Measurements from ENCODE around the gene ITGAL. TPM values are rescaled to one million over a fixed set of nuclear protein-coding genes. Genes with fewer than 3 reads are reported as not detected.

ITGAL gene
- total and polyA plus RNA-seq, 2 of the 13 experiments (the other 11 are each of a cell fraction or from before 2014, with no cell fraction given) = 0.86 to 1.2 TPM

GRCh38 chr16:30571445-30572322 is 99.1 kb downstream of the ITGAL start, which contains the start of gene ZNF688:
Gene ZNF688 (minus strand): TSS chr16:30571714. CDS start chr16:30571629, 85 bp downstream.
- Histone ChIP-seq H2AFZ (ENCODE audit: low read length) (peak within 1 kb of the TSS; percentile 50), H4K20me1 (ENCODE audit: insufficient read depth, low read length) (no peaks in the 10 kb centered on the region), H3K4me1 (ENCODE audit: insufficient read depth, low read length) (peaks cover 71% of the 10 kb centered on the region), H3K4me3 (replicated peaks in 1 of 3; ENCODE audit: insufficient read depth in 1 of 3, low read depth in 2 of 3, low read length in 3 of 3) (peak within 1 kb of the TSS; percentile 89 to 97 (median 93)), H3K27me3 (ENCODE audit: control insufficient read depth in 1 of 2, insufficient read depth in 2 of 2, low read length in 2 of 2) (no peaks in the 10 kb centered on the region), H3K9me3 (ENCODE audit: low read length) (no peaks in the 10 kb centered on the region), H3K9ac (ENCODE audit: insufficient read depth, low read depth, low read length) (peak within 1 kb of the TSS; percentile 93), H3K4me2 (ENCODE audit: low read depth, low read length) (peak within 1 kb of the TSS; percentile 94), H3K27ac (ENCODE audit: extremely low read length, insufficient read depth, low read length) (peak within 1 kb of the TSS; percentile 89), H3K36me3 (replicated peaks in 1 of 2; ENCODE audit: control insufficient read depth in 1 of 2, insufficient read depth in 2 of 2, low read length in 2 of 2) (no peaks in the 10 kb centered on the region), H3K79me2 (ENCODE audit: insufficient read depth, low read length) (peaks cover 2% of the 10 kb centered on the region)
- BruUV-seq (replicated peaks) = TSS peak; percentile 74
- DNase-seq (ENCODE audit: low spot score) (peak; percentile 93), FAIRE-seq (peak; percentile 94), ATAC-seq (peak; percentile 89)
- in situ Hi-C loops (cut with HindIII; ENCODE audit: extremely low pct_ligation_motif_present, low pct_unique_long_range_greater_than_20kb) = loop anchor here (5.0 kb wide), 1 partner anchor 51 kb away; no protein-coding TSS in a partner anchor
- ChIA-PET POLR2A (interaction anchor here (0.7 to 3.3 kb wide), 23 partner anchors 13 to 176 kb away, joined by 3 to 73 read pairs (median 4); partner anchors contain the start of genes DCTPP1, FBRS, ZNF48 and ZNF689), CTCF (ENCODE audit: low intra/inter-chr PET ratio, low total read pairs) (no interaction called here)
- intact Hi-C loops (cut with micrococcal nuclease; ENCODE audit: unreplicated experiment) = loop anchor here (1.0 to 2.0 kb wide), 3 partner anchors 13 to 39 kb away; partner anchors contain the start of genes ZNF689 and ZNF764
- whole genome bisulfite sequencing (ENCODE audit: low lambda C conversion rate) = under 1% methylated on average over 33 of the region's 67 CpGs
- TF ChIP-seq ZNF44 (CRISPR knock-in tag; IDR thresholded peaks at IDR 0.05) = no peak
- peak; percentile 87 for TF ChIP-seq MTERF4 (CRISPR knock-in tag; IDR thresholded peaks at IDR 0.05)
- TF ChIP-seq THAP9 (CRISPR knock-in tag; IDR thresholded peaks at IDR 0.05; ENCODE audit: borderline replicate concordance) = peak; percentile 94
- no peak for TF ChIP-seq HOXA9 (CRISPR knock-in tag; IDR thresholded peaks at IDR 0.05; ENCODE audit: borderline replicate concordance)
- TF ChIP-seq ZNF331 (CRISPR knock-in tag; IDR thresholded peaks at IDR 0.05) = peak; percentile 53; the same call in 1 of the 2 replicates
- no peak for TF ChIP-seq ZSCAN22 (CRISPR knock-in tag; IDR thresholded peaks at IDR 0.05)
- TF ChIP-seq ZNF546 (CRISPR knock-in tag; conservative IDR thresholded peaks at IDR 0.05) = 0 out of 2 replicates have a peak, but pooled peaks have one; percentile 60
- peak; percentile 78 for TF ChIP-seq PHF8 (CRISPR knock-in tag; IDR thresholded peaks at IDR 0.05)
- TF ChIP-seq HMG20B (CRISPR knock-in tag; conservative IDR thresholded peaks at IDR 0.05) = no peak
- peak; percentile 43; the same call in 1 of the 2 replicates for TF ChIP-seq ZSCAN9 (CRISPR knock-in tag; IDR thresholded peaks at IDR 0.05; ENCODE audit: borderline replicate concordance)
- TF ChIP-seq SP4 (CRISPR knock-in tag; IDR thresholded peaks at IDR 0.05) = peak; percentile 87
- TF ChIP-seq ZNF746 (CRISPR knock-in tag; IDR thresholded peaks at IDR 0.05) = peak; percentile 83
- TF ChIP-seq ZNF839 (CRISPR knock-in tag; IDR thresholded peaks at IDR 0.05; ENCODE audit: borderline replicate concordance) = no peak
- no peak; the same call in 1 of the 2 replicates for TF ChIP-seq PPARG (CRISPR knock-in tag; conservative IDR thresholded peaks at IDR 0.05)
- no peak for TF ChIP-seq MLXIP (CRISPR knock-in tag; IDR thresholded peaks at IDR 0.05; ENCODE audit: borderline replicate concordance)
- peak; percentile 58; the same call in 1 of the 2 replicates for TF ChIP-seq ZNF441 (CRISPR knock-in tag; IDR thresholded peaks at IDR 0.05; ENCODE audit: borderline replicate concordance)
